ENCODE measurements around the gene ANO8.

DNA sequence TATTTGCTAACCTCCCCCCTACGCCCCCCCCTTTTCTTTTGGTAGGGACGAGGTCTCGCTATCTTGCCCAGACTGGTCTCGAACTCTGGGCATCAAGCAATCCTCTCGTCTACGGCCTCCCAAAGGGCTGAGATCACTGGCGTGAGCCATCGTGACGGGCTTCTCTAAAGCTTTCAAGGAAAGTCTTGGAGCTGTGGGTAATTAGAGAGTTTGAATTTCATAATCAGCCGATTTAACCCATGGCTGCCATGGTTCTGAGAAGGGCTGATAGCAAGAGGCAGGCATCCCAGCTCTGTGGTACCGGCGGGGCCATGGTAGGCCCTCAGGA, 30.8 kb downstream of the ANO8 start:
- TF ChIP-seq, protein P1, sequence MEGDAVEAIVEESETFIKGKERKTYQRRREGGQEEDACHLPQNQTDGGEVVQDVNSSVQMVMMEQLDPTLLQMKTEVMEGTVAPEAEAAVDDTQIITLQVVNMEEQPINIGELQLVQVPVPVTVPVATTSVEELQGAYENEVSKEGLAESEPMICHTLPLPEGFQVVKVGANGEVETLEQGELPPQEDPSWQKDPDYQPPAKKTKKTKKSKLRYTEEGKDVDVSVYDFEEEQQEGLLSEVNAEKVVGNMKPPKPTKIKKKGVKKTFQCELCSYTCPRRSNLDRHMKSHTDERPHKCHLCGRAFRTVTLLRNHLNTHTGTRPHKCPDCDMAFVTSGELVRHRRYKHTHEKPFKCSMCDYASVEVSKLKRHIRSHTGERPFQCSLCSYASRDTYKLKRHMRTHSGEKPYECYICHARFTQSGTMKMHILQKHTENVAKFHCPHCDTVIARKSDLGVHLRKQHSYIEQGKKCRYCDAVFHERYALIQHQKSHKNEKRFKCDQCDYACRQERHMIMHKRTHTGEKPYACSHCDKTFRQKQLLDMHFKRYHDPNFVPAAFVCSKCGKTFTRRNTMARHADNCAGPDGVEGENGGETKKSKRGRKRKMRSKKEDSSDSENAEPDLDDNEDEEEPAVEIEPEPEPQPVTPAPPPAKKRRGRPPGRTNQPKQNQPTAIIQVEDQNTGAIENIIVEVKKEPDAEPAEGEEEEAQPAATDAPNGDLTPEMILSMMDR (IDR thresholded peaks at IDR 0.05; ENCODE audit: insufficient read depth, low read length, poor library complexity, severe bottlenecking): no peak
- TF ChIP-seq EZH2phosphoT487 (conservative IDR thresholded peaks at IDR 0.05; ENCODE audit: low read length): no peak

Measured in SU-DHL-6 (cell line).